ENCODE data around the gene CNN3.

DNA sequence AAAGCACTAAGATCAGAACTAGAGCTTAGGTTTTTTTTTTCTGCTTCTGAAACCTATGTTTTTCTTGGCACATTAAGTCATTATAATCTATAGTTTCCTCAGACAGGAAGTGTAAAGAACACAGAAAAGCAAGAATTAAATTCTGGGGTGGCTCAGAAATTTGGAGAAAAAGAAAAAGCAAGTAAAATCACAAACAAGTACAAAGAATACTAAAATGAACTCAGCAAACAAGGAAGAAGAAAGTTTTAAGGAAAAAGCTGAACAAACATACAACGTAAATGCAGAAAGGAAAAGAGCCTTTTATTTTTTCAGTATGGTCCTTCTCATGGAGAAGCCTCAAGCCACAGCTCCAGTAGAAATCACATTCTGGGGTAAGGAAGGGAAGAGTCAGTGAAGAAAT lies 8.6 kb upstream of the CNN3 start:
- no peak for TF ChIP-seq POLR2A (IDR thresholded peaks at IDR 0.05)
- TF ChIP-seq, protein P1, sequence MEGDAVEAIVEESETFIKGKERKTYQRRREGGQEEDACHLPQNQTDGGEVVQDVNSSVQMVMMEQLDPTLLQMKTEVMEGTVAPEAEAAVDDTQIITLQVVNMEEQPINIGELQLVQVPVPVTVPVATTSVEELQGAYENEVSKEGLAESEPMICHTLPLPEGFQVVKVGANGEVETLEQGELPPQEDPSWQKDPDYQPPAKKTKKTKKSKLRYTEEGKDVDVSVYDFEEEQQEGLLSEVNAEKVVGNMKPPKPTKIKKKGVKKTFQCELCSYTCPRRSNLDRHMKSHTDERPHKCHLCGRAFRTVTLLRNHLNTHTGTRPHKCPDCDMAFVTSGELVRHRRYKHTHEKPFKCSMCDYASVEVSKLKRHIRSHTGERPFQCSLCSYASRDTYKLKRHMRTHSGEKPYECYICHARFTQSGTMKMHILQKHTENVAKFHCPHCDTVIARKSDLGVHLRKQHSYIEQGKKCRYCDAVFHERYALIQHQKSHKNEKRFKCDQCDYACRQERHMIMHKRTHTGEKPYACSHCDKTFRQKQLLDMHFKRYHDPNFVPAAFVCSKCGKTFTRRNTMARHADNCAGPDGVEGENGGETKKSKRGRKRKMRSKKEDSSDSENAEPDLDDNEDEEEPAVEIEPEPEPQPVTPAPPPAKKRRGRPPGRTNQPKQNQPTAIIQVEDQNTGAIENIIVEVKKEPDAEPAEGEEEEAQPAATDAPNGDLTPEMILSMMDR (IDR thresholded peaks at IDR 0.05) = no peak
- no peak for TF ChIP-seq POLR2AphosphoS5 (IDR thresholded peaks at IDR 0.05)
- no peak for TF ChIP-seq EP300 (IDR thresholded peaks at IDR 0.05; ENCODE audit: low read depth)

Data from transverse colon (tissue), 4 donors.